AG09309 (cell line): Measurements from ENCODE around the gene LRRC53.

ENCODE experiments used
- DNase-seq: peaks from one replicate; pipeline ENCODE4 v3.0.0-alpha.2; 2010; ENCODE audit warnings: low read depth
- H3K4me3 ChIP-seq: 2 replicates; pipeline ENCODE4 v1.5.1; 2011; ENCODE audit warnings: mild to moderate bottlenecking, low read depth, low read length, moderate library complexity; ENCODE audit not compliant: control insufficient read depth
- TF ChIP-seq, protein P1 (sequence below): IDR thresholded peaks from 2 replicates; pipeline ENCODE4 v1.5.1; 2011; ENCODE audit warnings: mild to moderate bottlenecking, low read depth, low read length, inconsistent platforms; ENCODE audit not compliant: insufficient read depth, control insufficient read depth; ENCODE audit errors: missing control alignments

Gene LRRC53

GRCh38 chr1:74452035-74452434 lies 60.4 kb downstream of the LRRC53 start:
- TF ChIP-seq, protein P1, sequence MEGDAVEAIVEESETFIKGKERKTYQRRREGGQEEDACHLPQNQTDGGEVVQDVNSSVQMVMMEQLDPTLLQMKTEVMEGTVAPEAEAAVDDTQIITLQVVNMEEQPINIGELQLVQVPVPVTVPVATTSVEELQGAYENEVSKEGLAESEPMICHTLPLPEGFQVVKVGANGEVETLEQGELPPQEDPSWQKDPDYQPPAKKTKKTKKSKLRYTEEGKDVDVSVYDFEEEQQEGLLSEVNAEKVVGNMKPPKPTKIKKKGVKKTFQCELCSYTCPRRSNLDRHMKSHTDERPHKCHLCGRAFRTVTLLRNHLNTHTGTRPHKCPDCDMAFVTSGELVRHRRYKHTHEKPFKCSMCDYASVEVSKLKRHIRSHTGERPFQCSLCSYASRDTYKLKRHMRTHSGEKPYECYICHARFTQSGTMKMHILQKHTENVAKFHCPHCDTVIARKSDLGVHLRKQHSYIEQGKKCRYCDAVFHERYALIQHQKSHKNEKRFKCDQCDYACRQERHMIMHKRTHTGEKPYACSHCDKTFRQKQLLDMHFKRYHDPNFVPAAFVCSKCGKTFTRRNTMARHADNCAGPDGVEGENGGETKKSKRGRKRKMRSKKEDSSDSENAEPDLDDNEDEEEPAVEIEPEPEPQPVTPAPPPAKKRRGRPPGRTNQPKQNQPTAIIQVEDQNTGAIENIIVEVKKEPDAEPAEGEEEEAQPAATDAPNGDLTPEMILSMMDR, result no peak
- no peak overlapping the region for H3K4me3 ChIP-seq
- no peak for DNase-seq

DNA sequence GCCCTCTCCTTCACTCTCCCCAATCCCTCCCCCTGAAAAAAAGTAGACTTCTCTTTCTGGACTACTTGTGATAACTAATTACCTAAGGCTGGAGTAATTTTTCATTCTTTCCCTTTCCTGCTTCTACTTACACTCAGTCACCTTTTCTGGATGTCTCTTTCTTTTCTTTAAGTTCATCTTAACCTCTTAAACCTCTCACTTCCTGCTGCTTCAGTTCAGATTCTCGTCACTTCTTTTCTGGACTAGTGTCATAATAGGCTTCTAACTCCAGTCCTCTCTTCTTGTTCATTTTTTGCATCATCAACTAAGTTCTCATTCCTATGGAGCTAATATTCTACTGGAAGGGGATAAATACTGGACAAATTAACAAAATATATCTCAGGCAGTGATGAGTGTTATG lies 75.4 kb downstream of the LRRC53 start:
- no peak overlapping the region for H3K4me3 ChIP-seq
- TF ChIP-seq, protein P1, result no peak
- no peak for DNase-seq

DNA sequence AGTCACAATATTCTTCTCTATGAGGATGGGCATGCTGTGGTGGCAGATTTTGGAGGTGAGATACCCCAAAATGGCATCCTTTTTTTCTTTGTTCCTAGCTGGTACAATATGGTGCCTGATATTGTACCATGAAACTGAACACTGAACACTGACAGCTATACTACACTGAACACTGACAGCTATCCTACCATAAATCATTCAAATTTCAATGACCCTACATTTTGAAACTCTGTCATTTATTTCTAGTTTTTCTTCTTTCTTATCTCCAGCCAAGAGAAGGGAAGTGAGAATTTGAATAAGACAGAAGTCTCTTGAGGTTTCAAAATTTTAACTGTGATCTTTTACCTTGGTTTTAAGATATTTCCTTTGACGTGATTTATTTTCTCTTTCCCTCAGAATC lies 76.3 kb downstream of the LRRC53 start:
- no peak overlapping the region for H3K4me3 ChIP-seq
- no peak for DNase-seq
- TF ChIP-seq, protein P1, result no peak

- TF ChIP-seq, protein P1, result no peak
- no peak for DNase-seq
- H3K4me3 ChIP-seq, result no peak overlapping the region
Observed at GRCh38 chr1:74434321-74434720, 78.1 kb downstream of the LRRC53 start.

DNA sequence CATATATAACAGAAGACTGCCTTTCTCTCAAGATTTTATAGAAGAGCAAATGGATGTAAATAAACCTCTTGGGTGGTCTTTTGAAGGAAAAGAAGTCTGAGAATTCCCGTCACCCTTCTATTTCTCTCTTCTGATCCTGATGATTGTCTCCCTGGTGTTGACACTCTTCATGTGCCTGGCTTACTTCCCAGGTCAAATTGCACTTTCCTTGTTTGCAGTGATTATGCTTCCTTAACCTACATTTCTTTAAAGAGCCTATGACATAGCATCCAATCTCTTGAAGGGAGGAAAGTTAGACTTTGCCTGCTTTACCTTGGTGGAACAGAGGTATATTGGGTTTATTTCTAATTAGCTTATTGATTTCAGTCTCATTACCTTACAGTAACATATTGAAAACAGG lies 80.1 kb downstream of the LRRC53 start:
- H3K4me3 ChIP-seq, result no peak overlapping the region
- no peak for DNase-seq
- TF ChIP-seq, protein P1, result no peak

DNA sequence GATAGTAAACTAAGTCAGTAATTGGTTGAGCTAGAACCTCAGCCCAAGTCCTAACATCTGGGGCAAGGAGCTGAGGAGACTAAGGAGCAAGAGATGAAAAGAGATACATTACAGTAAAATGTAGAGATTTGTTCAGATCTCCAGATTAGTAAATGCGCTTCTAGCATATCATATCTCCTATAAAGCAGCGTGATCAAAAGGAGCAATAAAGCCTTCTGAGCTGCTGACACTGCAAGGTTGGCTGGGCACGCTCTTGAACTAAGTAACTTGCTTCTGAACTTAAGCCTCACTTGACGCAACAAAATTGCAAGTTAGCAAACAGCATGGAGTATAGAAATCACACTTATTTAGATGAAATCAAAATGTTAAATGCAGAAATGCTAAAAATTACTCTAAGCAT lies 80.9 kb downstream of the LRRC53 start:
- TF ChIP-seq, protein P1, result no peak
- DNase-seq, result no peak
- H3K4me3 ChIP-seq, result no peak overlapping the region

DNA sequence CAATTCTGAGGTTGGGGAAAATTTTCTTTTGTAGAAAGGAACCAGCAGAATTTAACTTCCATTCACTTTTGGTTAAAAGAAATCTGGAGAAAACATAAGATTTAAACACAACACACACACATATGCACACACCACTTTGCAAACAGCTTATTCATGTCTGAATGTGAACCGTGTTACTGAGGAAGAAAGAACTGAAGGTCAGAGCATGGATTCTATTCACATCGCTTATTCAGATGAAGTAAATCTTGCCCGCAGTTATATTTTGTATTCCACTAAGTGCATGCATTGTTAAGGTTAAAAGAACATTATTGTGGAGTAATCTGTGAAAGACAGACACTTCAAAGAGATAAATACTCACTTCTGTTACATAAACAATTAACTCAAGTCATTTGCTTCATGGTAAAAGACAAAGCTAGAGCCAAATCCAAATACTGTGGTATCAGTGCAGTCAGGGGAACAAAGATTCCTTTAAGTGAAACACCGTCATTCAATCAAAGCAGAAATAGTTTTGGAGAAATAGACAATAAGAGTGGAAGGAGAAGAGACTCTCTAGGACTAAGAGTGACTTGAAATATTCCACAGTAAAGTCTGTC lies 82.0 kb downstream of the LRRC53 start:
- TF ChIP-seq, protein P1, result no peak
- no peak for DNase-seq
- no peak overlapping the region for H3K4me3 ChIP-seq
